Activated naive CD8-positive, alpha-beta T cell treated with anti-CD3 and anti-CD28 coated beads, Interleukin-2, amount 50 U/mL, for 24 hours (primary cell): ENCODE results near the gene PKN2.

Experiments
- ATAC-seq: fragments of 150-1000 bp; cut with Tn5 transposase; one replicate; pipeline ENCODE4 v1.10.0; 2021
- DNase-seq: peaks from one replicate; pipeline ENCODE4 v3.0.0; 2021
- H3K27ac Mint-ChIP-seq: one replicate; pipeline ENCODE4 v1.8.0; 2021; ENCODE audit warnings: mild to moderate bottlenecking, mixed read lengths
- H3K27me3 Mint-ChIP-seq: one replicate; pipeline ENCODE4 v1.8.0; 2021; ENCODE audit warnings: mixed read lengths
- H3K36me3 Mint-ChIP-seq: one replicate; pipeline ENCODE4 v1.8.0; 2021; ENCODE audit warnings: low read depth, mixed read lengths
- H3K4me1 Mint-ChIP-seq: one replicate; pipeline ENCODE4 v1.8.0; 2021; ENCODE audit warnings: mixed read lengths
- H3K4me3 Mint-ChIP-seq: one replicate; pipeline ENCODE4 v1.8.0; 2021; ENCODE audit warnings: mild to moderate bottlenecking, moderate library complexity, mixed read lengths
- H3K9me3 Mint-ChIP-seq: one replicate; pipeline ENCODE4 v1.8.0; 2021; ENCODE audit warnings: mixed read lengths

PKN2 gene

GRCh38 chr1:88883156-88883555, 199.1 kb downstream of the PKN2 start:
- peak overlapping the region; percentile 61 for H3K27ac Mint-ChIP-seq
- DNase-seq: no peak
- ATAC-seq: no peak
- peaks cover 38% of the 10 kb centered on the region for H3K4me1 Mint-ChIP-seq
- peaks cover 22% of the 10 kb centered on the region for H3K36me3 Mint-ChIP-seq
- no peaks in the 10 kb centered on the region for H3K9me3 Mint-ChIP-seq
- H3K4me3 Mint-ChIP-seq: no peak overlapping the region
- no peaks in the 10 kb centered on the region for H3K27me3 Mint-ChIP-seq
